ENCODE data around the gene SIN3A. TPM values are rescaled to one million over a fixed set of nuclear protein-coding genes. Genes with fewer than 3 reads are reported as not detected.

SIN3A gene
- total RNA-seq, 1 experiment from 2014 or later: 74.7 TPM

DNA sequence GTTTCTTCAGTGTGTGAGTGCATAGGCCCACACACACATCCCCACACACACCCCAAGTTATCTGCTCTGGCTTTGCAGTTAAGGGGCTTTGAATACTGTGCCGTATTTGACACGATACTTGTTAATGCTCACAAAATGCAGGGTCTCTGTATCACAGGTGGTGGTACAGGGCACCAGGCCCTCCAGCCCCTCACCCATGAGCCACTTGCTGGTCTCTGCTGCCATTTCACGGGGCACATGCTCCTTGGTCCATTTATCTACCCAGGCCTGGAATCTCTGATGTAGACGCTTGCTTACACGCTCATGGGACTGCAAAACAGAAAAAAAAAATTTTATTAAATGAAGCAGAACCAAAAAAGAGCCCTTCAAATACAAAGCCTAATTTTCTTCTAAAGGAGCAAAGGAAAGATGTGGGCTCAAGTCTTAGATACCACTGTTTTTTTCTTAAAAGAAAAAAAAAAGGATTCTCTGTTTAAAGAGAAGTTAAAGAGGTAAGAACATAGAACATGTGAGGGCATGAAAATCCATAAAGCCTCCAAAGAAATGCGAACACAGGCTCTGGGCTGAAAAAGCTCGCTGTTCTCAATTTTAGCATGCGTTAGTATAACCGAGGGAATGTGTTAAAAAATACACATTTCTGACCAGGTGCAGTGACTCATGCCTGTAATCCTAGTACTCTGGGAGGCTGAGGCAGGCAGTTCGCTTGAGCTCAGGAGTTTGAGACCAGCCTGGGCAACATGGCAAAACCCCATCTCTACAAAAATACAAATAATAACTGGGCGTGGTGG is 79.4 kb downstream of the SIN3A start:
- TF ChIP-seq EZH2 (IDR thresholded peaks at IDR 0.05; ENCODE audit: borderline replicate concordance, low read depth, low read length, poor library complexity, severe bottlenecking): no peak
- TF ChIP-seq, protein P1, sequence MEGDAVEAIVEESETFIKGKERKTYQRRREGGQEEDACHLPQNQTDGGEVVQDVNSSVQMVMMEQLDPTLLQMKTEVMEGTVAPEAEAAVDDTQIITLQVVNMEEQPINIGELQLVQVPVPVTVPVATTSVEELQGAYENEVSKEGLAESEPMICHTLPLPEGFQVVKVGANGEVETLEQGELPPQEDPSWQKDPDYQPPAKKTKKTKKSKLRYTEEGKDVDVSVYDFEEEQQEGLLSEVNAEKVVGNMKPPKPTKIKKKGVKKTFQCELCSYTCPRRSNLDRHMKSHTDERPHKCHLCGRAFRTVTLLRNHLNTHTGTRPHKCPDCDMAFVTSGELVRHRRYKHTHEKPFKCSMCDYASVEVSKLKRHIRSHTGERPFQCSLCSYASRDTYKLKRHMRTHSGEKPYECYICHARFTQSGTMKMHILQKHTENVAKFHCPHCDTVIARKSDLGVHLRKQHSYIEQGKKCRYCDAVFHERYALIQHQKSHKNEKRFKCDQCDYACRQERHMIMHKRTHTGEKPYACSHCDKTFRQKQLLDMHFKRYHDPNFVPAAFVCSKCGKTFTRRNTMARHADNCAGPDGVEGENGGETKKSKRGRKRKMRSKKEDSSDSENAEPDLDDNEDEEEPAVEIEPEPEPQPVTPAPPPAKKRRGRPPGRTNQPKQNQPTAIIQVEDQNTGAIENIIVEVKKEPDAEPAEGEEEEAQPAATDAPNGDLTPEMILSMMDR (conservative IDR thresholded peaks at IDR 0.05; ENCODE audit: low read depth, low read length): no peak
- intact Hi-C loops (cut with micrococcal nuclease; ENCODE audit: unreplicated experiment): no loop called here
- BruUV-seq (replicated peaks): no TSS peak
- no peaks in the 10 kb centered on the region for H3K9me3 ChIP-seq (ENCODE audit: low read depth, low read length, poor library complexity, severe bottlenecking)
- H3K4me1 ChIP-seq (ENCODE audit: insufficient read depth, low read length, poor library complexity, severe bottlenecking): peaks cover 13% of the 10 kb centered on the region
- H3K27ac ChIP-seq (ENCODE audit: low read depth, low read length, poor library complexity, severe bottlenecking): no peak overlapping the region
- H3K27me3 ChIP-seq (replicated peaks; ENCODE audit: insufficient read depth, low read depth, low read length, poor library complexity): no peaks in the 10 kb centered on the region
- POLR2A ChIA-PET (ENCODE audit: low non-redundant PET): interaction anchor here (0.8 kb wide), 1 partner anchor 82 kb away, joined by 3 read pairs; no protein-coding TSS in a partner anchor
- DNase-seq (ENCODE audit: low spot score): no peak
- no peak overlapping the region for H3K4me3 ChIP-seq (ENCODE audit: low read depth, low read length, poor library complexity, severe bottlenecking)
- H3K36me3 ChIP-seq (ENCODE audit: insufficient read depth, low read length, poor library complexity, severe bottlenecking): peaks cover 69% of the 10 kb centered on the region
- CTCF ChIA-PET: interaction anchor here (0.6 kb wide), 1 partner anchor 530 kb away, joined by 3 read pairs; no protein-coding TSS in a partner anchor

GRCh38 chr15:75371486-75371885 is 80.0 kb downstream of the SIN3A start:
- ChIA-PET CTCF (no interaction called here), POLR2A (ENCODE audit: low non-redundant PET) (interaction anchor here (0.8 kb wide), 1 partner anchor 83 kb away, joined by 3 read pairs; no protein-coding TSS in a partner anchor)
- H3K4me1 ChIP-seq (ENCODE audit: insufficient read depth, low read length, poor library complexity, severe bottlenecking): peaks cover 13% of the 10 kb centered on the region
- H3K9me3 ChIP-seq (ENCODE audit: low read depth, low read length, poor library complexity, severe bottlenecking): no peaks in the 10 kb centered on the region
- H3K4me3 ChIP-seq (ENCODE audit: low read depth, low read length, poor library complexity, severe bottlenecking): no peak overlapping the region
- peaks cover 69% of the 10 kb centered on the region for H3K36me3 ChIP-seq (ENCODE audit: insufficient read depth, low read length, poor library complexity, severe bottlenecking)
- intact Hi-C loops (cut with micrococcal nuclease; ENCODE audit: unreplicated experiment): no loop called here
- H3K27me3 ChIP-seq (replicated peaks; ENCODE audit: insufficient read depth, low read depth, low read length, poor library complexity): no peaks in the 10 kb centered on the region
- no peak for TF ChIP-seq EZH2 (IDR thresholded peaks at IDR 0.05; ENCODE audit: borderline replicate concordance, low read depth, low read length, poor library complexity, severe bottlenecking)
- TF ChIP-seq, protein P1 (conservative IDR thresholded peaks at IDR 0.05; ENCODE audit: low read depth, low read length): no peak
- no peak for DNase-seq (ENCODE audit: low spot score)
- BruUV-seq (replicated peaks): no TSS peak
- H3K27ac ChIP-seq (ENCODE audit: low read depth, low read length, poor library complexity, severe bottlenecking): no peak overlapping the region

GRCh38 chr15:75369897-75370581 is 81.5 kb downstream of the SIN3A start:
- H3K4me1 ChIP-seq (ENCODE audit: insufficient read depth, low read length, poor library complexity, severe bottlenecking): peaks cover 13% of the 10 kb centered on the region
- no peak for DNase-seq (ENCODE audit: low spot score)
- H3K27me3 ChIP-seq (replicated peaks; ENCODE audit: insufficient read depth, low read depth, low read length, poor library complexity): no peaks in the 10 kb centered on the region
- no peak overlapping the region for H3K27ac ChIP-seq (ENCODE audit: low read depth, low read length, poor library complexity, severe bottlenecking)
- POLR2A ChIA-PET (ENCODE audit: low non-redundant PET): no interaction called here
- no TSS peak for BruUV-seq (replicated peaks)
- no peak overlapping the region for H3K4me3 ChIP-seq (ENCODE audit: low read depth, low read length, poor library complexity, severe bottlenecking)
- CTCF ChIA-PET: interaction anchor here (0.6 kb wide), 1 partner anchor 316 kb away, joined by 3 read pairs; no protein-coding TSS in a partner anchor
- peaks cover 62% of the 10 kb centered on the region for H3K36me3 ChIP-seq (ENCODE audit: insufficient read depth, low read length, poor library complexity, severe bottlenecking)
- intact Hi-C loops (cut with micrococcal nuclease; ENCODE audit: unreplicated experiment): no loop called here
- no peaks in the 10 kb centered on the region for H3K9me3 ChIP-seq (ENCODE audit: low read depth, low read length, poor library complexity, severe bottlenecking)
- TF ChIP-seq, protein P1 (conservative IDR thresholded peaks at IDR 0.05; ENCODE audit: low read depth, low read length): no peak
- no peak for TF ChIP-seq EZH2 (IDR thresholded peaks at IDR 0.05; ENCODE audit: borderline replicate concordance, low read depth, low read length, poor library complexity, severe bottlenecking)
